H4 (cell line): ENCODE measurements around the gene FOXE1. TPM values are rescaled to one million over a fixed set of nuclear protein-coding genes. Genes with fewer than 3 reads are reported as not detected.

Source experiments
- DNase-seq: peaks from one replicate; pipeline ENCODE4 v3.0.0-alpha.2; 2015; ENCODE audit warnings: low spot score
- total RNA-seq: library from RNA; depleted of rRNA; stranded (reverse); fragments of >200 nt; shearing (Covaris generic); gene quantifications from 2 replicates; pipeline ENCODE4 v1.2.3, GENCODE V29; 2014; rRNA removed

FOXE1 gene
- total RNA-seq, result not detected in 2 replicates

DNA sequence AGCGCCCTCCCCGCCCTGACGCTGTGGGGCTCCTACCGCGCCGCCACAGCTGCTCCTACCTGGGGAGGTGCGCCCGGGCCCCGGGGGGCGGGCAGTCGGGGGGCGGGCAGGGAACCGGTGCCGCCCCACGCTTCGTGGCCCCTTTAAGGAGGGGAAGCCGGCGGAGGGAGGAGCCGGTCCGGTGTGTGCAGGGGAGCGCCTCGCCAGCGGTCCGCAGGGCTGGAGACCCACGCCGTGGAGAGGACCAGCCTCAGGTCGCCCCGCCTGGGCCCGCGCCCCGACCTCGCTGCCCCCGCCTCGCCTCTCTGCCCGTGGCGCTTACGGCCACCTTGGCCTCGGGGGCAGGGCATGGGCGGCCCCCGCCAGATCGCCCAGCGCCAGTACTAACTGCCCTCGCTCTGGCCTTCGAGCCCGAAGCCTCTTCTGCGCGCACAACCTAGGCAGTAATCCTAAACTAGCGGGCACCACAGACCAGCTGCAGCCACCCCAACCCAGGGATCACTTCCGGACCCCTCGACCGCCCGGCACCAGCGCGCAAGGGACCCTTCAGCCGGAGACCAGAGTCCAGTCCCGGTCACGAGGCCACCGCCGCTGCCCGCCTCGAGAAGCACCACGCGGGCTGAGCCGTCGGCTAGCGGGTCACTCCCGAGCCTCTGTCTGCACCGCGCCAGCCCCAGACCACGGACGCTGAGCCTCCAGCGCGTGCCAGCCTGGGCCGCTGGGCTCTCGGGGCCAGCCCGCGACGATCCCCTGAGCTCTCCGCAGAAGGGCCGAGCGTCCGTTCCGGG is at the start of gene FOXE1:
FOXE1 (plus strand) TSS at position 171 of the 788 bp plus-strand sequence. CDS start 689 bp downstream, outside the sequence.
- no peak for DNase-seq

- DNase-seq, result no peak
Observed at GRCh38 chr9:97804059-97804365, 49.0 kb upstream of the FOXE1 start.

- DNase-seq, result peak; percentile 1
Observed at GRCh38 chr9:97806721-97807120, 46.3 kb upstream of the FOXE1 start.

DNA sequence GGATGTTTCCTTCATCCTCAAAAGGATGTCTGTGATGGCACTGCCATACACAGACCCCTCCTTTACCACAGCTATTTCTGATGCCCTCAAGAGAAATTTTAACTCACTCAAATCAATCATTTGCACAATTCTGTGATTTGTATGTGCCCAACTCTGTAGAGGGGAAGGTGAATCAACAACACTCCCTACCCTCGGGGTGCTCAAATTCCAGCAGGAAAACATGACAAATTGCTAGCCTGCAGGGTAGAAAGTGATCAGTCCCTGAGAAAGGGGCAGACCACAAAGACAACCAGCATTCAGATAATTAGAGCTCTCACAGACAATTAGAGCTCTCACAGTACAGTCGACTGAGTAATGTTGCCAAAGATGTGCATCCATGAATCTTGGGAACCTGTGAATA is 45.3 kb upstream of the FOXE1 start:
- DNase-seq, result no peak

DNA sequence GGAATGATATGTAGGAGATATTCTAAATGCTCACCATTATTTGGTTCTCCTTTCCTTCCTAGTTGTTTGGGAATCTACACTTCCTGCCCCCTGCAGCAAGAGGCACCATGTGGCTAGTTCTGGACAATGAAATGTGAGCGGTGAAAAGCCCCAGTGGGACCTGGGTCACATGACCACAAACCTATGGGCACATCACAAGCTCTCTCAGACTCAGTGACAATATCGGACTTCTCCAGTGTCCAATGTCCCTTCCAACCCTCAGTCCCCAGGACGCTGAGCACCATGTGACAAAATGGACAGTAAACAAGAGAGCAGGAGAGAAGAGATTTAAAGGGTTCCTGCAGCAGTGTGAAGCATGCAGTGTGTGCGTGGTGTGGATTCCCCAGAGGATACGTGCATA is 44.6 kb upstream of the FOXE1 start:
- no peak for DNase-seq

DNA sequence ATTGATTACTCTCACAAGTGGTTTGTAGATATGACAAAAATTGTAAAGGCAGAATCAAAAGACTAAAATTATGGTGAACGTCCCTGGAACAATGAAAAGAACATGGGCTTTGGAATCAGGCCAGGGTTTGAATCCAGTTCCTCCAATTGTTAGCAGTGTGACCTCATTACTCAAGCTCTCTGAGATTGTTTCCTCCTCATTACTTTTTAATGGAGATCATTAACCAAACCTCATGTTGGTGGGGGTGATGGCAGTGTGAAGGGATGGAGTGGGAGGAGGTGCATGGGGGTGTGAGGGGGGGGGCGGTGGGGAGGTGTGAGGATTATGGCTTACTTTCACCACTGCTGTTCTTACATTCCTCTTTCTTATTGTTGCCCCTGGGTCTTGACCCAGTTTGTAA is 44.1 kb upstream of the FOXE1 start:
- DNase-seq, result no peak

- peak; percentile 1 for DNase-seq
Observed at GRCh38 chr9:97809666-97810344, 43.2 kb upstream of the FOXE1 start.

- peak; percentile 33 for DNase-seq
Observed at GRCh38 chr9:97811533-97812246, 41.3 kb upstream of the FOXE1 start.

DNA sequence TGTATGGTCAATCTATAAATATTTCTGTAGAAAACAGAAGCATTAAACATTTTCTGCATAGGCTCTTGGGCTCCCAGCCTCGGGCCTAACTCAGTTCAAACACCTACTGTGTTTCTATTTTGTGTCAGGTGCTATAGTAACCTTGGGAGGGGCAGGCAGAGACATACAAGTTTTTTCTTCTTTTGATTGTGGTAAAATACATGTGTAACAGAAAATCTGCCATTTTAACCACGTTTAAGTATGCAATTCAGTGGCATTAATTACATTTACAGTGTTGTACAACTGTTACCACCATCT is 40.8 kb upstream of the FOXE1 start:
- DNase-seq, result no peak

- no peak for DNase-seq
Observed at GRCh38 chr9:97813072-97813471, 40.0 kb upstream of the FOXE1 start.

GRCh38 chr9:97819735-97820134 is 33.3 kb upstream of the FOXE1 start:
- DNase-seq, result no peak

- DNase-seq, result no peak
Observed at GRCh38 chr9:97820373-97820772, 32.7 kb upstream of the FOXE1 start.

DNA sequence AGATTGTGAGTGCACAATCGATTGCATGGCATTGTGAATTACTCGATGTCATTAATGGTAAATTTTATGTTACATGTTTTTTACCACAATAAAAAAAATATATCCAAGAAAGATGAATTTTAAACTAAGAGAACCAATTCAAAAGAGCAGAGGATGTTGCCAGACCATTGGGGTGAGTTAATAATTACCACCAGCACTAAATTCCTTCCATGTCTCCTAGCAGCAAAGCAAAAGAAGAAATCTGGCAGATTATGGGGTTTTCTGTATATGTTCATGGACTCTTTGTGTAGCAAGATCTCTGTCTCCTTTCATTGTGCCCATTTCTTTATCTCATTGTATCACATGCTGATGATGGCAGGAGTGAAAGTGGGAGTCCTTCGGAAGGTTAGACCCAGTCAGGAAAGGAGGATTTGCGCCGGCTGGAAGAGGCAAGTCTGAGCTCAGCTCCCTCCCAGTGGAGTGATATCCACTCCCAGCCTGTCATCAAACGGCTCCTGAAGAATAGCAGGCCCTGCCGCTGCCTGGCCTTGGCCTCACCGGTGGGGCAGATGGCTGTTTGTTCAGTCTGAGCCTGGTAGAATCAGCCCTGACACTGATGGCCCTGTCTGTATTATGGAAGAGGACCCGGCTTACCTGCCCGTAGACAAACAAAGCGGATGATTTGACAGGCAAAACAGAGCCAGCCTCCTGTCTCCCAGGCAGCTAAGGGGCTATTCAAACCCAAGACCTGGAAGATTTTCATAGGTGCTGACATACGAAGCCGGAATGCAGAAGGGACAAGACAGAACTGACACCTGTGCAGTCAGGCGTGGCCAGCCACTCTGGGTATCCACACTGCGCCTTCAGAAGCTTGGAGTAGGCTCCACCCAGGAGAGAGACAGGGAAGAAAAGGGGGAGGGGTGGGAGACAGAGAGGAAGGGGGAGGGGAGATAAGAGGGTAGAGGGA is 21.9 kb upstream of the FOXE1 start:
- DNase-seq, result no peak

DNA sequence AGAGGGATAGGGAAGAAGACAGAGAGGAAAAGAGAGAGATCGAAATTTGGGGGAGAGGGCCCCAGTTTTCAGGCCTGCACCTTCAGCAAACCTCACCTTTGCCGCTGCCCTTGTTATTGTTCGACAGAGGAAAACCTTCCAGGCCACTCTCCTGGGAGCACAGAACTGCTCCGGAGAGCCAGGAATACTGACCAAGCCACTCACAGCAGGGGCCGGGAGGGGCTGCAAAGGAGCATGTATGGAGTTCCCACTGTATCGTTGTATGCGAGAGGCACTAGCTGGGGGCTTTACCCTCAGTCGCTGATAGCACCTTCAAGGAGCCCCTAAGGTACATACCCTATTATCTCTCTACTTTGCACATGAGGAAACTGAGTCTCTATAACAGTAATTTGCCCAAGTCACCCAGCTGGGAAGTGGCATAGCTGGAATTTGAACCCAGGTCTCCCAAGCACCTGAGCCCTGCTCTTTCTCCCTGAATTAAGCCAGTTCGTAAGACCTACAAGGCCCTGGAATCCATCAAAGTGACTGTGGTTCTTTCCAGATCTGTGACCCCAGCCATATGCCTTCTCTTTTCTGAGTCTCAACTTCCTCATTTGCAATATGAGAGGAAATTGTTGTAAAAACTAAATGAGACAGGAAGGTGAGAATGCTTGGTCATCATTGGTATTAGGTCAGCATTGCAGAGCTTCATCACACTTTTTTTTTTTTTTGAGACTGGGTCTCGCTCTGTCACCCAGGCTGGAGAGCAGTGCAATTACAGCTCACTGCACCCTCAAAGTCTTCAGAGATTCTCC is 21.0 kb upstream of the FOXE1 start:
- no peak for DNase-seq

DNA sequence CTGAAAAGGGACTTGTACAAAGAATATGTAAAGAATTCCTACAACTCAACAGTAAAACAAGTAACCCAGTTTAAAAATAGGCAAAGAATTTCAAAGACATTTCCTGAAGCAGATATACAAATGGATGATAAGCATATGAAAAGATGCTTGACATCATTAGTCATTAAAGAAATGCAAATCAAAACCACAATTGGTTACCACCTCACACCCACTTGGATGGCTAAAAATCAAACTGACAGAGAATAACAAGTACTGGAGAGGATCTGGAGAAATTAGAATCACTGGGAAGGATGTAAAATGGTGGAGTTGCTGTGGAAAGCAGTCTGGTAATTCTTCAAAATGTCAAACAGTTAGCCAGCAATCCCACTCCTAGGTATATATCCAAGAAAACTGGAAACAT is 12.5 kb upstream of the FOXE1 start:
- no peak for DNase-seq

GRCh38 chr9:97842960-97843359 is 10.1 kb upstream of the FOXE1 start:
- no peak for DNase-seq

GRCh38 chr9:97845130-97845529 is 7.9 kb upstream of the FOXE1 start:
- DNase-seq, result no peak

DNA sequence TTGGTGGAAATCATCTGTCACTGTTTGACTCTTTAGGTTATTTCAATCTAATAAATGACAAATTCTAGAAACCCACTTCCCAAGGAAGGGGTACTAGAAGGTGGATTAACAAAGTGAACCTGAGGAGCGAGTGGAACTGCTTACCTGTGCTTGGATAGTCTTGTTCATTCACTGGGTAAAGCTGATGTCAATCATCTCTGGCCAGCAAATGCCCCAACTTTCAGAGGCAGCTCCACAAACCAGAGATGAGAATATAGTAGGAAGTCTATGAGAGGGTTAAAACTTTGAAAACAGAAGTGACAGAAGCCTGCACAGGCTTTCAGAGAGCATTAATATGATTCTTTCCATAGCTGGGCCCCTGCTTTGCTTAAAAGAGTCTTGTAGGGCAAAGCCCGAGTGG is 7.3 kb upstream of the FOXE1 start:
- DNase-seq, result no peak

- DNase-seq, result no peak
Observed at GRCh38 chr9:97846347-97846746, 6.7 kb upstream of the FOXE1 start.

- no peak for DNase-seq
Observed at GRCh38 chr9:97847474-97848214, 5.4 kb upstream of the FOXE1 start.

- no peak for DNase-seq
Observed at GRCh38 chr9:97848215-97848479, 4.9 kb upstream of the FOXE1 start.
